Natural killer cell (primary cell): ENCODE measurements around the gene RGS9. TPM values are rescaled to one million over a fixed set of nuclear protein-coding genes. Genes with fewer than 3 reads are reported as not detected.

Experiments used
- ATAC-seq, 3 donors: fragments of 150-1000 bp in 2 of 3; fragments of 200-7000 bp in 1 of 3; cut with Tn5 transposase; 1 replicate in 1 of 3; 2 replicates in 2 of 3; pipeline ENCODE4 v1.10.0; 2021; ENCODE audit warnings: mild to moderate bottlenecking in 2 of 3, moderate library complexity in 2 of 3
- DNase-seq, 2 donors: peaks; one replicate each; pipeline versions ENCODE4 v3.0.0 to v3.0.0-alpha.2; 2013 to 2021; ENCODE audit warnings: mixed read lengths in 1 of 2
- H3K27ac ChIP-seq: one replicate; pipeline ENCODE4 v1.5.1; 2013; ENCODE audit warnings: mild to moderate bottlenecking, low read length
- H3K27me3 ChIP-seq: one replicate; pipeline ENCODE4 v1.6.1; 2013; ENCODE audit warnings: low read length; ENCODE audit not compliant: control insufficient read depth, insufficient read depth
- H3K36me3 ChIP-seq: one replicate; pipeline ENCODE4 v1.6.1; 2013; ENCODE audit warnings: low read length; ENCODE audit not compliant: control insufficient read depth, insufficient read depth
- H3K4me1 ChIP-seq: one replicate; pipeline ENCODE4 v1.6.1; 2013; ENCODE audit warnings: low read length; ENCODE audit not compliant: control insufficient read depth, insufficient read depth
- H3K4me3 ChIP-seq: one replicate; pipeline ENCODE4 v1.5.1; 2013; ENCODE audit warnings: low read length
- H3K9me3 ChIP-seq: one replicate; pipeline ENCODE4 v1.6.1; 2013; ENCODE audit warnings: low read length; ENCODE audit not compliant: control insufficient read depth, insufficient read depth
- H3K27ac Mint-ChIP-seq, 2 donors: one replicate each; pipeline ENCODE4 v1.8.0; 2022; ENCODE audit warnings: mild to moderate bottlenecking in 2 of 2, mixed read lengths in 2 of 2, moderate library complexity in 1 of 2
- H3K27me3 Mint-ChIP-seq, 2 donors: one replicate each; pipeline ENCODE4 v1.8.0; 2022; ENCODE audit warnings: low read depth in 2 of 2, mixed read lengths in 2 of 2
- H3K36me3 Mint-ChIP-seq: one replicate; pipeline ENCODE4 v1.8.0; 2022; ENCODE audit warnings: mixed read lengths
- H3K4me1 Mint-ChIP-seq, 2 donors: one replicate each; pipeline ENCODE4 v1.8.0; 2022; ENCODE audit warnings: mixed read lengths in 2 of 2
- H3K4me3 Mint-ChIP-seq: one replicate; pipeline ENCODE4 v1.8.0; 2022; ENCODE audit warnings: mild to moderate bottlenecking, moderate library complexity, mixed read lengths
- H3K9me3 Mint-ChIP-seq, 2 donors: one replicate each; pipeline ENCODE4 v1.8.0; 2022; ENCODE audit warnings: mixed read lengths in 2 of 2
- CTCF ChIP-seq: fragments of 200-600 bp; IDR thresholded peaks from one replicate; pipeline ENCODE4 v1.8.0; 2022; ENCODE audit warnings: antibody characterized with exemption
- WGBS: methylation state at CpG from one replicate; pipeline ENCODE4 v1.1.7; 2013; ENCODE audit warnings: missing lambda C conversion rate; ENCODE audit not compliant: insufficient coverage; 5-methylcytosine and 5-hydroxymethylcytosine counted together
- intact Hi-C: fragments of 100-400 bp; cut with micrococcal nuclease; formaldehyde crosslinking; loops from one replicate; pipeline ENCODE4 v1.14.2; 2022
- total RNA-seq, 4 donors: library from RNA; stranded (reverse); fragments of 120-200 nt in 1 of 4; gene quantifications; one replicate each; pipeline versions ENCODE4 v1.2.3 to v1.2.4, GENCODE V29; 2013 to 2022

The RGS9 gene
- total RNA-seq, 3 donors from 2014 or later (not counting 1 experiment from before 2014, with no cell fraction given): 25.0 to 47.3 (median 37.2) TPM

GRCh38 chr17:65259281-65259680 is 122.1 kb downstream of the RGS9 start:
- Mint-ChIP-seq H3K27ac (no peak overlapping the region), H3K27me3 (peaks cover 11 to 31% of the 10 kb centered on the region in 2 donors), H3K4me1 (peaks cover 6 to 8% of the 10 kb centered on the region in 2 donors), H3K4me3 (no peak overlapping the region), H3K36me3 (no peaks in the 10 kb centered on the region), H3K9me3 (peaks cover 2% of the 10 kb centered on the region in 2 donors)
- H3K9me3 ChIP-seq: peaks cover 4% of the 10 kb centered on the region
- H3K36me3 ChIP-seq: no peaks in the 10 kb centered on the region
- H3K27ac ChIP-seq: no peak overlapping the region
- DNase-seq: no peak
- intact Hi-C loops: no loop called here
- TF ChIP-seq CTCF: no peak
- ATAC-seq: no peak
- WGBS: 84% methylated on average over 4 of the region's 5 CpGs
- H3K4me1 ChIP-seq: peaks cover 3% of the 10 kb centered on the region
- H3K27me3 ChIP-seq: peaks cover under 1% of the 10 kb centered on the region
- no peak overlapping the region for H3K4me3 ChIP-seq

GRCh38 chr17:65259696-65260485 is 122.7 kb downstream of the RGS9 start:
- TF ChIP-seq CTCF: no peak
- intact Hi-C loops: no loop called here
- Mint-ChIP-seq H3K9me3 (peaks cover 2% of the 10 kb centered on the region in 2 donors), H3K27ac (no peak overlapping the region), H3K27me3 (peaks cover 11 to 31% of the 10 kb centered on the region in 2 donors), H3K36me3 (no peaks in the 10 kb centered on the region), H3K4me1 (peaks cover 6 to 8% of the 10 kb centered on the region in 2 donors), H3K4me3 (no peak overlapping the region)
- Histone ChIP-seq H3K27me3 (no peaks in the 10 kb centered on the region), H3K36me3 (no peaks in the 10 kb centered on the region), H3K9me3 (peaks cover 4% of the 10 kb centered on the region), H3K27ac (no peak overlapping the region), H3K4me3 (no peak overlapping the region), H3K4me1 (peaks cover 3% of the 10 kb centered on the region)
- WGBS: 93% methylated on average over 7 of the region's 7 CpGs
- DNase-seq (no peak), ATAC-seq (no peak)

GRCh38 chr17:65260626-65261025 is 123.5 kb downstream of the RGS9 start:
- WGBS: 68% methylated on average over 2 of the region's 2 CpGs
- intact Hi-C loops: no loop called here
- H3K27ac ChIP-seq: no peak overlapping the region
- Mint-ChIP-seq H3K4me3 (no peak overlapping the region), H3K36me3 (no peaks in the 10 kb centered on the region), H3K9me3 (peaks cover 2% of the 10 kb centered on the region in 2 donors), H3K27ac (no peak overlapping the region), H3K4me1 (peaks cover 8 to 9% of the 10 kb centered on the region in 2 donors), H3K27me3 (peaks cover 13 to 31% of the 10 kb centered on the region in 2 donors)
- no peak for DNase-seq
- H3K27me3 ChIP-seq: no peaks in the 10 kb centered on the region
- no peak for TF ChIP-seq CTCF
- peaks cover 4% of the 10 kb centered on the region for H3K9me3 ChIP-seq
- no peaks in the 10 kb centered on the region for H3K36me3 ChIP-seq
- ATAC-seq: no peak
- H3K4me1 ChIP-seq: peaks cover 3% of the 10 kb centered on the region
- no peak overlapping the region for H3K4me3 ChIP-seq
